HG03103 (cell line): ENCODE results near the gene EMX1.
A peak's percentile ranks its signal among the peaks of the same experiment; 100 is the strongest.

Experiments
- ATAC-seq: cut with Tn5 transposase; IDR thresholded peaks from one replicate; pipeline ENCODE4 v1.9.1; 2021; ENCODE audit warnings: low read depth; ENCODE audit not compliant: unreplicated experiment

EMX1 gene

DNA sequence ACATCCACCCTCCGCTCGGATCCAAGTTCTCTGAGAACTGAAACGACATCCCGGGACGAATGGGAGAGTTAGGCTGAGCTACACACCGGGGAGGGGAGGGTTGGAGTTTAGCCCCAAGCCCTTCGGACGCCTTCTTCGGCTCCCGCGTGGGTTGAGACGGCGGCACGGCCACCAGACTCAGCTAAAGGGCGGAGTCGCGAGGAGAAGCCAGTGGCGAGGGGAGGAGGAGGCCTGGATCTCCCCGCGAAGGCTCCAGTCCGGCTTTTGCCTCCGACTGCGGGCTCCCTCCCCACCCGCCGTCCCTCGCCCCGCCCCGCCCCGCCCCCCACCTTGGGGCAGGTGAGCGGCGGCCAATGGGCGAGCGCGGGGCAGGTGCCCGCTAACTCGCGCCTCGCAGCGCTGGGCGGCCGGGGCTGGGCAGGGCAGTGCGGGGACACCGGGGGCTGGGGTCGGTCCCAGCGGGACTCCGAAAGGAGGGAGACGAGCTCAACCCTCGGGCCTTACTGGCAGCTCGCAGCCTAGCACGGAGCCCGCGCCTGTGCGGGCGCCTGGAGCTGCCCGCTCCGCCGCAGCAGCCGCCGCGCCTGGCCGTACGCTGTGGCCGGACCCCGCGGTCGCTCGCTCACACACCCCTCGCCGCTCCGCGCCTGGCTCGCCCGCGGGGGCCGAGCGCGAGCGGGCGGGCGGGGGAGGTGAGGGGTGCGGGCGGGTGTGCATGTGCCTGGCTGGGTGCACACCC is at the start of gene EMX1:
Gene EMX1, plus strand, starts transcription at position 382 of the 739 bp plus-strand sequence. Its CDS starts 334 bp downstream, at position 716.
- peak; percentile 43 for ATAC-seq

GRCh38 chr2:72871060-72871459 is 46.3 kb upstream of the EMX1 start:
- no peak for ATAC-seq

GRCh38 chr2:72871880-72872279 is 45.4 kb upstream of the EMX1 start:
- no peak for ATAC-seq

DNA sequence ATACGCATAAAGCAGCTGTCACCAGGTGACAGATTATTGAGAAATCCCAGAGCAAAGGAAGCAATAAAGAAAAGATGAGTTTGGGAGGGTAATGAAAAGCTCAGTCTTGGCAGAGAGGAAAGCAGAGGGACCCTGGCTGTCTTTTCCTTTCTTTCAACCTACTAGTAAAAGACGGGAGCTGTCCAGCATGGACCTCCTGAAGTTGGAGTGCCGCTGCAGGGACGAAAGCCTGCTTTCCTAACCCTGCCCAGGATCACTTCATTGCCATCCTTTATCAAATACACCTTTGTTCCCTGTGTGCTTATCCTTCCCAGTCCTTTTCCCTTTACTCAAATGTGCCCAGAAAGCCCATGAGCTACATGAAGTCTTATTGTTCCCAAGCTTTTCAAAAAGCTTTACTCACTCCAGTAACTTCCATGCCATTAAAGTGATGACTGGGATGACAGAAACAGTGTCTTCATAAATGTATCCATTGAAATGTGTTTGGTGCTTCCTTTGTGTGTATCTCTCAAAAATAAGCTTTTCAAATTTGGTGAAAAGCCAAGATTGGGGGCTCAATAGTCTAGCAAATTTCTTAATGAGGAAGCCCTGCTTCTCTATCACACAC is 33.9 kb upstream of the EMX1 start:
- no peak for ATAC-seq

- ATAC-seq: no peak
These were observed 30.8 kb upstream of the EMX1 start for GRCh38 chr2:72886505-72887031.

DNA sequence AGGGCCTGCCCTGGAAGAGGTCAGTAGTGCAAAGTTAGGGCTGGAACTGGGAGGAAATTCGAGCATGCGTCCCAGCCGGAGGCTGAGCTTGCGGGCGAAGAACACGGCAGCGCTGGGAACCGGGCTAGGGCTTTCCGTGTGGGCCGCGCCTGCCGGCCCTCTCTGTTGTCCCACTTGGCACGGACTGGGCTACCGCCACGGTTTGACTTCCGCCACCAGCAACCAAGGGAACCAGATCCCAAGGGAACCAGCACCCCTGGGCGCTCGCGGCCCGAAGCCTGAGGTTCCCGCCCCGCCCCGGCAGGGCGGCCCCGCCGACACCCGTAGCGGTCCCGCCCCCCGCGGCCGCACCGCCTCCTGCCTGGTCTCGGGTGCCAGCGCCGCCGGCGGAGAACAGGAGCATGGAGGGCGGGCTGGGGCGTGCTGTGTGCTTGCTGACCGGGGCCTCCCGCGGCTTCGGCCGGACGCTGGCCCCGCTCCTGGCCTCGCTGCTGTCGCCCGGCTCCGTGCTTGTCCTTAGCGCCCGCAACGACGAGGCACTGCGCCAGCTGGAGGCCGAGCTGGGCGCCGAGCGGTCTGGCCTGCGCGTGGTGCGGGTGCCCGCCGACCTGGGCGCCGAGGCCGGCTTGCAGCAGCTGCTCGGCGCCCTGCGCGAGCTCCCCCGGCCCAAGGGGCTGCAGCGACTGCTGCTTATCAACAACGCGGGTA is 30.1 kb upstream of the EMX1 start, which contains the start of gene SPR:
Gene SPR, plus strand, starts transcription at position 377 of the 708 bp plus-strand sequence. Its CDS starts 25 bp downstream, at position 402.
- ATAC-seq: peak; percentile 85

- ATAC-seq: peak; percentile 34
These were observed 29.4 kb upstream of the EMX1 start for GRCh38 chr2:72887740-72888437.

DNA sequence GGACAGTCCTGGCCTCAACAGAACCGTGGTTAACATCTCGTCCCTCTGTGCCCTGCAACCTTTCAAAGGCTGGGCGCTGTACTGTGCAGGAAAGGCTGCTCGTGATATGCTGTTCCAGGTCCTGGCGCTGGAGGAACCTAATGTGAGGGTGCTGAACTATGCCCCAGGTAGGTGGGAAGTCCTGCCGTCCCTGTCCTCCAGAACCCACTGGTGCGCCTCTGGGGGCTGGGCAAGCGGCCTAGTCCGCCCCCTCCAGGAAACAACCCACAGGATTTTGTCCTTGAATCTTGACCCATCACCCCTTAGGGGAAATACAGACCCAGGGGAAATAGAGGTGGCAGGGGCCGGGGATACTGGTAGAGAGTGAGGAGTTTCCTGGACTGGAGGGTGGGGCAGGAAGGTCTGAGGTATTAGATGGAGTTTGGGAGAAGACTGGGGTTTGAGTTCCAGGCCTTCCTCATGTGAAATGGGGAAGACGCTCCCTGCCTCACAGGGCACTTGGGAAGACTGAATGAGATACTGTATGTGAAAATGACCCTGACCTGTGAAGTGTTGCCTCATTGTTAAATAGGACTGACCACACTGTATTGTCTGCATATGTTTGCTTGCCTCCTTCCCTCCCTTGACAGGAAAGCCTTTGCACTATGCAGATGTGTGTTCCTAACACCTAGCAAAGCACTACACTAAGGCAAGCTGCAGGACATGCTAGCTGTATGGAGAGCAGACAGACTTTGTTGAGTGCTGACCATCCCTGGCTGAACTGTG is 28.7 kb upstream of the EMX1 start:
- no peak for ATAC-seq

- no peak for ATAC-seq
These were observed 27.3 kb upstream of the EMX1 start for GRCh38 chr2:72889991-72890390.

DNA sequence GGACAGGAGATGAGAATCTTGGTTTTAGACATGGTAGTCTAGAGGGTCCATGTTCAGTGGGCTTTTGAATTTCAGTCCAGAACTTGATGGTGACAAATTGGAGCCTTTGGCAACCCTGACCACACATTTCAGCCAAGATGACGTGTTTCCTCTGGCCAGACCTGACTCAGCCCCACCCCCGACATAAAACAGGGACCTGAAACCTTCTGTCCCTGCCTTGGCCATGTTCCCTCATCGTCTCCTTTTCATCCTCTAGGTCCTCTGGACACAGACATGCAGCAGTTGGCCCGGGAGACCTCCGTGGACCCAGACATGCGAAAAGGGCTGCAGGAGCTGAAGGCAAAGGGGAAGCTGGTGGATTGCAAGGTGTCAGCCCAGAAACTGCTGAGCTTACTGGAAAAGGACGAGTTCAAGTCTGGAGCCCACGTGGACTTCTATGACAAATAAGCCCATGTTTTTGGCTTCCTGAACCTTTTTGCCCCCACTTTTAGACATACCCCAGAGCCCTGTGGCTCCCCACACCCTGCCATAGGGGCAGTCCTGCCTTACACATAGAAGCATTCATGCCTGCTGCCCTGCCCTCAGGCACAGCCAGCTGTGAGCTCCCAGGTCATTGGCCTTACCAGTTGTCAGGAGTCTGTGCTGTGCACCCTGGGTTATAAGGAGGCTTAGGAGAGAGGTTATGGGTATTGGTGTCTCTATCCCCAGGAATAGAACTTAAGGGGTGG is 26.1 kb upstream of the EMX1 start:
- no peak for ATAC-seq

GRCh38 chr2:72892506-72893173 is 24.7 kb upstream of the EMX1 start:
- ATAC-seq: peak; percentile 57

GRCh38 chr2:72893594-72894319 is 23.6 kb upstream of the EMX1 start:
- peak; percentile 65 for ATAC-seq

DNA sequence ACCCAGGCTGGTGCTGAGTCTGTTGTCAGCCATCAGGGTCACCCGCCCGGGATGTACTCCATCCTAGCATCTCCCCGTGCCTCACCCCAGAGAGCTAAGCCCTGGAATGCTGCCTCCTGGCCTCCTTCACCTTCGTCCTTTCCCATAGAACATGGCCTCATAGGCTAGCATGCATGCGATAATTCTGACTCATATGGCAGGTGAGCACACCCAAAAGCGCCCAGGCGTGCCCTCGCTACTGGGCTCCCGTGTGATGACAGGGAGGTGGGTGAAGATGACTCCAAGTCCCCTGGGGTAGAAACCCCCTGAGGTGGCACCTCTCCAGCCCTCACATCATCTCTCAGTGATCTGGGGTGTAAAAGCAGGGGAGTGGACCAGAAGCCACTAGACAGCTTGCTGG is 22.8 kb upstream of the EMX1 start:
- no peak for ATAC-seq

- ATAC-seq: no peak
These were observed 22.2 kb upstream of the EMX1 start for GRCh38 chr2:72895154-72895553.

- no peak for ATAC-seq
These were observed 21.5 kb upstream of the EMX1 start for GRCh38 chr2:72895759-72896281.

DNA sequence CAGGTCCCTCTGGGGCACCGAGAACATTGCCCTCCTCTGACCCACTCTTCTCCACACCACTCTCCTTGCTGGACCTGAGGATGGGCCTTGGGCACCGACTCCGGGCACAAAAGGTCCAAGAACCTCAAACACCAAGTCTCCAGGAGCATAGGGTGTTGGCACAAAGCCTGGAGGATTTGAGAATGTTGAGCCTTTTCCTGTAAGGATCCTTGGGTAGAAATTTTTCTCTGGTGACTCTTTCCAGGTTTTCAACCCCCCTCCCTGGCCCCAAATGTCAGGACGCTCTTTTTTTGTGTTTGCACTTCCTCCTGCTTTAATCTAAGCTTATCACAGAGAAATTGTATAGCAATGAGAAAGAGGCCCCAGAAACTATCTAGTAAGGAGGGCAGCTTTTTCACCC is 20.9 kb upstream of the EMX1 start:
- no peak for ATAC-seq

GRCh38 chr2:72897785-72898584 is 19.3 kb upstream of the EMX1 start:
- ATAC-seq: no peak
